WTC11 (cell line): Measurements from ENCODE around the gene PLEKHA5. TPM values are rescaled to one million over a fixed set of nuclear protein-coding genes. Genes with fewer than 3 reads are reported as not detected.

ENCODE experiments used
- ATAC-seq: fragments of 200-7000 bp; cut with Tn5 transposase; 2 replicates; pipeline ENCODE4 v1.10.0; 2021; ENCODE audit warnings: mild to moderate bottlenecking, moderate library complexity
- CTCF ChIA-PET: fragments of 300-600 bp; sonication (Branson Sonifier 250); formaldehyde crosslinking; loops from one replicate; lab custom pipeline; 2021; ENCODE audit warnings: antibody characterized with exemption; lab: Charles Lee
- POLR2A ChIA-PET: fragments of 350-600 bp; sonication (Branson Sonifier 250); formaldehyde crosslinking; loops from one replicate; lab custom pipeline; 2021; ENCODE audit warnings: antibody characterized with exemption; lab: Charles Lee
- DNase-seq: peaks from one replicate; pipeline ENCODE4 v3.0.0; 2021; ENCODE audit warnings: low spot score
- H3K27ac Mint-ChIP-seq: 2 replicates; pipeline ENCODE4 v1.8.0; 2021; ENCODE audit warnings: mixed read lengths
- H3K27me3 Mint-ChIP-seq: 2 replicates; pipeline ENCODE4 v1.8.0; 2021; ENCODE audit warnings: low read depth, mild to moderate bottlenecking, moderate library complexity, mixed read lengths
- H3K36me3 Mint-ChIP-seq: 2 replicates; pipeline ENCODE4 v1.8.0; 2021; ENCODE audit warnings: mixed read lengths
- H3K4me1 Mint-ChIP-seq: 2 replicates; pipeline ENCODE4 v1.8.0; 2022; ENCODE audit warnings: mixed read lengths
- H3K4me3 Mint-ChIP-seq: 2 replicates; pipeline ENCODE4 v1.8.0; 2021; ENCODE audit warnings: mild to moderate bottlenecking, moderate library complexity, mixed read lengths
- H3K9me3 Mint-ChIP-seq: 2 replicates; pipeline ENCODE4 v1.8.0; 2021; ENCODE audit warnings: mixed read lengths
- AR ChIP-seq: fragments of 250-450 bp; sonication (Bioruptor Pico); IDR thresholded peaks from 2 replicates; pipeline ENCODE4 v1.9.0; 2021; ENCODE audit warnings: mild to moderate bottlenecking
- CTCF ChIP-seq: fragments of 200-600 bp; IDR thresholded peaks from 2 replicates; pipeline ENCODE4 v1.8.0; 2022; ENCODE audit warnings: antibody characterized with exemption
- FOXK1 ChIP-seq: sonication (generic); formaldehyde crosslinking; IDR thresholded peaks from 2 replicates; pipeline ENCODE4 v1.8.0; 2022; ENCODE audit warnings: mild to moderate bottlenecking, moderate library complexity, missing genetic modification reagents
- GTF2I ChIP-seq: fragments of 250-450 bp; sonication (Bioruptor Pico); conservative IDR thresholded peaks from 2 replicates; pipeline ENCODE4 v1.4.0; 2021; ENCODE audit warnings: mild to moderate bottlenecking
- HMGA2 ChIP-seq: fragments of 250-450 bp; sonication (Bioruptor Pico); IDR thresholded peaks from 2 replicates; pipeline ENCODE4 v1.4.0; 2021; ENCODE audit warnings: mild to moderate bottlenecking, moderate library complexity
- IRF2 ChIP-seq: sonication (generic); formaldehyde crosslinking; IDR thresholded peaks from 2 replicates; pipeline ENCODE4 v1.8.0; 2022; ENCODE audit warnings: low read depth, missing genetic modification reagents, borderline replicate concordance
- JUN ChIP-seq: sonication (generic); formaldehyde crosslinking; IDR thresholded peaks from 2 replicates; pipeline ENCODE4 v1.8.0; 2023; ENCODE audit warnings: mild to moderate bottlenecking, missing genetic modification reagents
- NFYB ChIP-seq: sonication (generic); formaldehyde crosslinking; conservative IDR thresholded peaks from 2 replicates; pipeline ENCODE4 v1.8.0; 2022; ENCODE audit warnings: low read depth, missing genetic modification reagents
- NR2C2 ChIP-seq: sonication (generic); formaldehyde crosslinking; IDR thresholded peaks from 2 replicates; pipeline ENCODE4 v1.8.0; 2022; ENCODE audit warnings: mild to moderate bottlenecking, missing genetic modification reagents
- PREB ChIP-seq: sonication (generic); formaldehyde crosslinking; IDR thresholded peaks from 2 replicates; pipeline ENCODE4 v1.8.1; 2022; ENCODE audit warnings: mild to moderate bottlenecking, missing genetic modification reagents, moderate library complexity, borderline replicate concordance
- SP1 ChIP-seq: sonication (generic); formaldehyde crosslinking; conservative IDR thresholded peaks from 2 replicates; pipeline ENCODE4 v1.8.1; 2022; ENCODE audit warnings: missing genetic modification reagents
- USF1 ChIP-seq: sonication (generic); formaldehyde crosslinking; IDR thresholded peaks from 2 replicates; pipeline ENCODE4 v1.8.0; 2022; ENCODE audit warnings: mild to moderate bottlenecking, missing genetic modification reagents
- ZNF317 ChIP-seq: sonication (generic); formaldehyde crosslinking; IDR thresholded peaks from 2 replicates; pipeline ENCODE4 v1.8.1; 2023; ENCODE audit warnings: low read depth, mild to moderate bottlenecking, moderate library complexity, missing genetic modification reagents, borderline replicate concordance
- total RNA-seq: library from RNA; stranded (reverse); gene quantifications from 3 replicates; pipeline ENCODE4 v1.2.3, GENCODE V29; 2021
- TF ChIP-seq, protein P1 (sequence below): sonication (generic); formaldehyde crosslinking; IDR thresholded peaks from 2 replicates; pipeline ENCODE4 v1.8.0; 2023; ENCODE audit warnings: missing genetic modification reagents
- TF ChIP-seq, protein P2 (sequence below): fragments of 250-450 bp; sonication (Bioruptor Pico); IDR thresholded peaks from 2 replicates; pipeline ENCODE4 v1.9.0; 2021; ENCODE audit warnings: moderate library complexity, mild to moderate bottlenecking, inconsistent platforms, borderline replicate concordance

PLEKHA5 gene
- total RNA-seq, 1 experiment from 2014 or later = 61.1 TPM

DNA sequence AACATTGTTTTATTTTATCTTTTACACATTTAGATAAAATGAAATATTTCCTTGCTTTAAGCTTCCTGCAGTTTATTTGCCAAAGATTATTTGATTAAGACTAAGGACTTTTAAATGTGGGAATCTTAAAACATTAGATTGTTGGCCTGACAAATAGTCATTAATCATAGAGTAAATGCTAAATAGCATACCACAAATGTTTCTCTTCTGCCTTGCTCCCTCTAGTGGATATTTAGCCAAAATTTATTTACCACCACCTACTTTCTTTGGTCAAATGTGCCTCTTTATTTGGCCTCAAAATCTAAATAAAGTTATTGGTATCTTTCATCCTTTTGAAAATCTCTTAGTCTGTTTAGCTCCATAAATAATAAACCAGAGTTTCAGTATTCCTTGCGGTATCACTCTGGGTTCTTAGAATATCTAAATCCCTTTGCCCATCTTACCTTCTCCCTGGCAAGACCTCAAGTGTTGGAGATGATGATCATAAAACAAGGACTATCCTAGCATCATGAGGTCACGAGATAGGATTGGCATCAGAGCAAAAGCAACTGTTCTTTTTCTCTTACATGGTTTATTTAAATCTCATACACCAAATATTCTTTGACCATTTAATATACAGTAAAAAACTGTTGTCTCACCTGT lies 159.2 kb downstream of the PLEKHA5 start:
- POLR2A ChIA-PET = no interaction called here
- no peak for DNase-seq
- 0 out of 2 replicates have a peak, but pooled peaks have one; percentile 24 for ATAC-seq
- peaks cover 31% of the 10 kb centered on the region for H3K36me3 Mint-ChIP-seq
- peak; percentile 46 for TF ChIP-seq CTCF
- TF ChIP-seq PREB = no peak
- TF ChIP-seq, all 79 proteins: peak for 1
- CTCF ChIA-PET = no interaction called here
- Mint-ChIP-seq H3K9me3 (no peaks in the 10 kb centered on the region), H3K27ac (no peak overlapping the region), H3K27me3 (no peaks in the 10 kb centered on the region), H3K4me1 (peaks cover 13% of the 10 kb centered on the region), H3K4me3 (no peak overlapping the region)

- TF ChIP-seq NR2C2 (CRISPR knock-in tag) = no peak
- TF ChIP-seq, protein P1, sequence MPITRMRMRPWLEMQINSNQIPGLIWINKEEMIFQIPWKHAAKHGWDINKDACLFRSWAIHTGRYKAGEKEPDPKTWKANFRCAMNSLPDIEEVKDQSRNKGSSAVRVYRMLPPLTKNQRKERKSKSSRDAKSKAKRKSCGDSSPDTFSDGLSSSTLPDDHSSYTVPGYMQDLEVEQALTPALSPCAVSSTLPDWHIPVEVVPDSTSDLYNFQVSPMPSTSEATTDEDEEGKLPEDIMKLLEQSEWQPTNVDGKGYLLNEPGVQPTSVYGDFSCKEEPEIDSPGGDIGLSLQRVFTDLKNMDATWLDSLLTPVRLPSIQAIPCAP (CRISPR knock-in tag) = no peak
- POLR2A ChIA-PET = no interaction called here
- Mint-ChIP-seq H3K36me3 (peaks cover 31% of the 10 kb centered on the region), H3K4me3 (no peak overlapping the region), H3K4me1 (peaks cover 16% of the 10 kb centered on the region), H3K9me3 (no peaks in the 10 kb centered on the region), H3K27me3 (no peaks in the 10 kb centered on the region; the same call in 1 of the 2 replicates), H3K27ac (no peak overlapping the region)
- DNase-seq (no peak), ATAC-seq (no peak; the same call in 1 of the 2 replicates)
- CTCF ChIA-PET = no interaction called here
These were observed 169.5 kb downstream of the PLEKHA5 start for GRCh38 chr12:19298836-19299605.

- Mint-ChIP-seq H3K27me3 (no peaks in the 10 kb centered on the region; the same call in 1 of the 2 replicates), H3K4me3 (no peak overlapping the region), H3K27ac (peak overlapping the region; percentile 37), H3K4me1 (peaks cover 16% of the 10 kb centered on the region), H3K36me3 (peaks cover 31% of the 10 kb centered on the region), H3K9me3 (no peaks in the 10 kb centered on the region)
- ATAC-seq = no peak
- POLR2A ChIA-PET = no interaction called here
- no peak for TF ChIP-seq FOXK1 (CRISPR knock-in tag)
- no peak for TF ChIP-seq USF1
- TF ChIP-seq AR = no peak
- no peak for TF ChIP-seq ZNF317 (CRISPR knock-in tag)
- TF ChIP-seq SP1 (CRISPR knock-in tag) = no peak
- no peak for TF ChIP-seq JUN (CRISPR knock-in tag)
- TF ChIP-seq GTF2I (CRISPR knock-in tag) = no peak
- TF ChIP-seq NFYB (CRISPR knock-in tag) = no peak
- TF ChIP-seq IRF2 = no peak
- TF ChIP-seq HMGA2 = no peak
- TF ChIP-seq, protein P2, sequence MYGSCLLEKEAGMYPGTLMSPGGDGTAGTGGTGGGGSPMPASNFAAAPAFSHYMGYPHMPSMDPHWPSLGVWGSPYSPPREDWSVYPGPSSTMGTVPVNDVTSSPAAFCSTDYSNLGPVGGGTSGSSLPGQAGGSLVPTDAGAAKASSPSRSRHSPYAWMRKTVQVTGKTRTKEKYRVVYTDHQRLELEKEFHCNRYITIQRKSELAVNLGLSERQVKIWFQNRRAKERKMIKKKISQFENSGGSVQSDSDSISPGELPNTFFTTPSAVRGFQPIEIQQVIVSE (CRISPR knock-in tag) = no peak
- no peak for DNase-seq
- CTCF ChIA-PET = no interaction called here
These were observed 170.2 kb downstream of the PLEKHA5 start for GRCh38 chr12:19299765-19300164.
